SK-MEL-5 (cell line): ENCODE results near the gene PSTK. TPM values are rescaled to one million over a fixed set of nuclear protein-coding genes. Genes with fewer than 3 reads are reported as not detected.

Experiments
- DNase-seq: peaks from one replicate; pipeline ENCODE4 v3.0.0-alpha.2; 2016; ENCODE audit warnings: low read depth, low spot score
- in situ Hi-C: cut with HindIII; loops from 2 replicates; pipeline ENCODE4 v1.10.0; 2016; ENCODE audit warnings: low sequenced_read_pairs, high pct_unique_total_duplicates, low pct_unique_long_range_greater_than_20kb
- total RNA-seq: library from RNA; depleted of rRNA; stranded (reverse); fragments of >200 nt; shearing (Covaris generic); gene quantifications from 2 replicates; pipeline ENCODE4 v1.2.3, GENCODE V29; 2014

PSTK gene
- total RNA-seq, 1 experiment from 2014 or later, result 5.0 TPM

DNA sequence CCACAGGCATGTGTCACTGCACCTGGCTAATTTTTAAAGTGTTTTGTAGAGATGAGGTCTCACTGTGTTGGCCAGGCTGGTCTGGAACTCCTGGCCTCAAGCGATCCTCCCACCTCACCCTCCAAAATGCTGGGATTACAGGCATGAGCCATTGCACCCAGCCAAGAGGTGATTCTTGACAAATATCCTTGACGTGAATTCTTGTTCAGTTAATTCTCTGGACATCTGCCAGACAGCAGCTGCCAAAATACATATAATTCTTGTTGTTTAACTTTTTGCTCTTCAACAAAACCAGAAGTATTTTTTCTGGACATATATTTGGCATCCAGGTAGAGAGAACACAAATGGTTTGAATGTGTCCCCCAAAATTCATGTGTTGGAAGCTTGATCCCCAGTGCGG, 31.8 kb downstream of the PSTK start:
- DNase-seq, result no peak
- in situ Hi-C loops, result no loop called here

DNA sequence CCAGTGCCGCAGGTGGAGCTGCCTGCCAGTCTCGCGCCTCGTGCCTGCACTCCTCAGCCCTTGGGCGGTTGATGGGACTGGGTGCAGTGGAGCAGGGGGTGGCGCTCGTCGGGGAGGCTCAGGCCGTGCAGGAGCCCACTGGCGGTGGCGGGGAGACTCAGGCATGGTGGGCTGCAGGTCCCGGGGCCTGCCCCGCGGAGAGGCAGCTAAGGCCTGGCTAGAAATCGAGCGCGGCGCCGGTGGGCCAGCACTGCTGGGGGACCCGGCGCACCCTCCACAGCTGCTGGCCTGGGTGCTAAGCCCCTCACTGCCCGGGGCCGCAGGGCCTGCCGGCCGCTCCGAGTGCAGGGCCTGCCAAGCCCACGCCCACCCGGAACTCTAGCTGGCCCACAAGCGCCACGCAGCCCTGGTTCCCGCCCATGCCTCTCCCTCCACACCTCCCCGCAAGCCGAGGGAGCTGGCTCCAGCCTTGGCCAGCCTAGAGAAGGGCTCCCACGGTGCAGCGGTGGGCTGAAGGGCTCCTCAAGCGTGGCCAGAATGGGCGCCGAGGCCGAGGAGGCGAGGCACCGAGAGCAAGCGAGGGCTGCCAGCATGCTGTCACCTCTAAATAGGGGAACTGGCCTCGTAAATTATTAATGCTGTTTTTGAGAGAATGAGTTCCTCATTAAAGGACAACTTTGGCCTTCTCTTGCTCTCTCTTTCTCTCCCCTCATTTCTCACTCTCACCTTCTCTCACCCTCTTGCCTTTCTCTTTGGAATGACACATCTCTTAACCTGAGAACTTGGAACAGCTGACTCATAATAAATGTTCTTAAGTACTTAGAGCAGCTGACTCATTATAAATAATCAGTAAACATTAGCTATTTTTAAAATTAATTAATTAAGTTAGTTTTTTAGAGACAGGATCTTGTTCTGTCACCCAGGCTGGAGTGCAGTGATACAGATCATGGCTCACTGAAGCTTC, 33.5 kb downstream of the PSTK start:
- no peak for DNase-seq
- in situ Hi-C loops, result no loop called here

DNA sequence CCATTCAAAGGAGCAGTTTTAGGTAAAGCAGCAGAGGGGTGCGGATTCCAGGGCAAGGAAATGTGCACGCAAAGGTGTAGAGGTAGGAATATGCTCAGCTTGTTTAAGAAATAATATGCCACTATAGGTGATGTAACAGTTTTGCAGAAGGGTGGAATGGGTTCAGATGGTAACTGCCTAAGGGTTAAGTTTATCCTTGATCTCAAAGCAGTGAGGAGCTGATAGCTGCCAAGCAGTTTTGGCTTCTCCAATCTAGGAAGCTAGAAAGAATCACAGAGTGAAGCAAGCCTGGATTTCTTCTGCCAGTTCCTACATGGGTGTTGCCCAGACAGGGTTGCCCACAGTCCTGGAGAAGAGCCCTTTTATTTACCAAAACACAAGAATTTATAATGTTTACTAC, 34.6 kb downstream of the PSTK start:
- in situ Hi-C loops, result no loop called here

DNA sequence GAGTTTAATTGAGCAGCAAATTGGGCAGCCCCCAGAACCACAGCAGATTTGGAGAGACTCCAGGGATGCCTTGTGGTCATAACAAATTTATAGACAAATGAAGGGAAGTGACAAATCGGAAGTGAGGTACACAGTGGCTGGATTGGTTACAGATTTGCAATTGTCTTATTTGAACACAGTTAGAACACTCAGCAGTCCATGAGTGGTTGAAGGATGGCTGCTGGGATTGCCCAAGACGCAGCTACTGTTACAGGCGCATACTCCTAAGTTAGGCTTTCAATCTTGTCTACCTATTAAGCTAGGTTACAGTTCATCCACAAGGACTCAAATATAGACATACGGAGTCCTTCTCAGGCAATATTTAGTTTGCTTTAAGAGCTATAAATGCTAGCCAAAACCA, 36.0 kb downstream of the PSTK start:
- DNase-seq, result no peak
- in situ Hi-C loops, result no loop called here

More for the DNA sequence above, 34.6 kb downstream of the PSTK start:
- no peak for DNase-seq

DNA sequence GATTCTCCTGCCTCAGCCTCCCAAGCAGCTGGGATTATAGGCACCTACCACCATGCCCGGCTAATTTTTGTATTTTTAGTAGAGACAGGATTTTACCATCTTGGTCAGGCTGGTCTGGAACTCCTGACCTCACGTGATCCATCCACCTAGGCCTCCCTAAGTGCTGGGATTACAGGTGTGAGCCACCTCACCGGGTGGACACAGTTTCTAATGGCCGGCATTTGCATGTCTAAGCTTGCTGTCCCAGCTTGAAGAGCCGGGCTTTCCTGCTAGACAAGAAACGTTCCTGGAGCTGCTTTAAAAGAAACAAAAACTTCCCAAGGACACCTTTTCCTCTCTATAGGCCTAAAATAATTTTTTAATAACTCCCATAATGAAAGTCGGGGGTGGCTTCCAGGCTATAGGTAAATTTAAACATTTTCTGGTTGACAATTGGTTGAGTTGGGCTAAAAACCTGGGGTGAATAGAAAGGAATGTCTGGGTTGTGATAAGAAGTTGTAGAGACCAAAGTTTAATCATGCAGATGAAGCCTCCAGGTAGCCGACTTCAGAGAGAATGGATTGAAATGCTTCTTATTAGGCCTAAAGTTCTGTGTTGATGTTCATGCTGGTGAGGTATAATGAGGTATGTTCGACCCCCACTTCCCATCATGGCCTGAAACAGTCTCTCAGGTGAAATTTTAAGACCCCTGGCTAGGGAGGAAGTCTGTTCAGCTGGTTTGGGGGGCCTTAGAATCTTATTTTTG, 37.4 kb downstream of the PSTK start:
- DNase-seq, result no peak
- in situ Hi-C loops, result no loop called here

DNA sequence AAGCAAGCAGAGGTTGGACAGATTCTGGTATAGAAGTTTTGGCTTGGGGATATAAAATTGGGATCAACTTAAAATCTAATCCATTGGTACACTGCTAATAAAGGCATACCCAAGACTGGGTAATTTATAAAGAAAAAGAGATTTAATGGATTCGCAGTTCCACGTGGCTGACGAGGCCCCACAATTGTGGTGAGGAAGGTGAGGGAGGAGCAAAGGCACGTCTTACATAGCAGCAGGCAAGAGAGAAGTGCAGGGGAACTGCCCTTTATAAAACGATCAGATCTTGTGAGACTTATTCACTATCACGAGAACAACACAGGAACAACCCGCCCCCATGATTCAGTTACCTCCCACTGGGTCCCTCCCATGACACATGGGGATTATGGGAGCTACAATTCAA, 38.3 kb downstream of the PSTK start:
- in situ Hi-C loops, result no loop called here
- DNase-seq, result no peak

DNA sequence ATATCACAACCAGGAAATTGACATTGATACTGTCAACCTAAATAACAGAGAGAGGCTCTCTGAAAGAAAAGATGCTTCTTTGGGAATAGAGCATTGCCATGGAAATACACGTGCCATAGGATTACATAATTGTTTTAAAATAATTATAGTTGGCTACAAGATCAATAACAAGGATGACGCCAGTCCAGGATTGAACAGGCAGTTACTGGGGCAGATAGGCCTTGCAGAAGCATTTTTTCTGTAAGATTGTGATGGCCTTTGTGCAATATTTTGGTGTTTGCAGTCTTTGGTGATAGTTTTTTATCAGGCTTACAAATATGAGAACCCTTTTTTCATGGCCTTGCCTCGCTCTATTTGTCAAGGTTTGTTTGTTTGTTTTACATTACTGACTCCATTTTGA, 39.1 kb downstream of the PSTK start:
- no peak for DNase-seq
- in situ Hi-C loops, result no loop called here

DNA sequence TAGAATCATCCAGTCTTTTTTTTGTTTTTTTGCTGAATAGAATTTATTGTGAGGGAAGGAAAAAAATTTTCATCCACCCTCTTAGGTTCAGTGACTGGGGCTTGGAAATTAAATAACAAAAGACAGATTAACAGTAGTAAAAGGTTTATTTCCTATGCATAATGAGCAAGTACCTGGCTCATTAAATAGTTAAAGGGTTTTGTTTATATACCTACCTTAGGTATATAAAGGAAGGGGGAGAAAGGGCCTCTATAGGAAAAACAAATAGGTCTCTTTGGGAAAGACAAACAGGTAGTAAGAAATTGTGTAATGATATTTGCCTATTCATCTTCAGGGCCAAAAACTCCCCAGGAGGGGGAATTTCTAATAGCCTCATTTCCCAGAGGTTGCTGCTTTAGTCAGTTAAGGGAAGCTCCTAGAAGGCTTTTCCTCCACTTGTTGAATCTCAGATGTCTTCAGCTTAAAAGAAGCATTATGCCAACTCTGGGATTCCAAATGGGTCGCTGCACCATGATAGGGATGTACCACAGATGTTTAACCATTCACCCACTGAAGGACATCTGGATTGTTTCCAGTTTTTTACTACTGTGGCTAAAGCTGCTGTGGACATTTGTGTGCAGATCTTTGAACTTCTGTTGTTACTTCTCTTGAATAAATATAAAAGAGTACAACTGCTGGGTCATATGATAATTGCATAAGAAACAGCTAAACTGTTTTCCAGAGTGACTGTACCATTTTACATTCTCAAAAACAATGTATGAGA, 39.9 kb downstream of the PSTK start:
- DNase-seq, result no peak
- in situ Hi-C loops, result no loop called here

DNA sequence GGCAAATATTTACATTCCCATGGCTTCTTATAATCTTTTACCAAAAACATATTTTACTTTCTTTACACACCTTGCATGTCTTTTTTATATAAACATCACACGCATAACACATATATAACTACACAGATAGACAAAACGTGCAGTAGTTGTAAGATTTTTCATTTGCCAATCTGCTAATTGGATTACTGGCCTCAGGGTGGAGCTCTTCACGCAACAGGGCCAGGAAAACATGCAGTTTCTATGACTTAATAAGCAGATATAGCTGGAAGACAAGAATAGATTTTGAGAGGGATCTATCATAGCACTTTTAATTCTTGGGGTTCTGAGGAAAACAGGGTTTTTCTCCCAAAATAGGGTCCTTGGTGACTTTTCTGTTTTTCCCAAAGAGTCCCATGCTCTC, 41.3 kb downstream of the PSTK start:
- DNase-seq, result peak; percentile 52
- in situ Hi-C loops, result no loop called here

DNA sequence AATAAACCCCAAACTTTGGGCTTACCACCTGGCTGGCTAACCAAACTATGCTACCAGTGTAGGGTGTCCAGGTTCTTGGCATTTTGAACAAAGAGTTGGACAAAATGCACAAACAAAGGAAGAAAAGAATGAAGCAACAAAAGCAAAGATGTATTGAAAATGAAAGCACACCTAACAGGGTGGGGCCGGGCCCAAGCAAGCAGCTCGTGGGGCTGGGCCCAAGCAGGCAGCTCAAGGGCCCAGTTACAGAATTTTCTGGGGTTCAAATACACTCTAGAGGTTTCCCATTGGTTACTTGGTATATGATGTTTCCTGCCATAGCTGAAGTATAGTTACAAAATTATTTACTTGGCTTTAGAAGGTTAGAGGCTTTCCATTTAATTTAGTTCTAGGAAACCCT, 44.3 kb downstream of the PSTK start:
- in situ Hi-C loops, result no loop called here
- DNase-seq, result no peak

DNA sequence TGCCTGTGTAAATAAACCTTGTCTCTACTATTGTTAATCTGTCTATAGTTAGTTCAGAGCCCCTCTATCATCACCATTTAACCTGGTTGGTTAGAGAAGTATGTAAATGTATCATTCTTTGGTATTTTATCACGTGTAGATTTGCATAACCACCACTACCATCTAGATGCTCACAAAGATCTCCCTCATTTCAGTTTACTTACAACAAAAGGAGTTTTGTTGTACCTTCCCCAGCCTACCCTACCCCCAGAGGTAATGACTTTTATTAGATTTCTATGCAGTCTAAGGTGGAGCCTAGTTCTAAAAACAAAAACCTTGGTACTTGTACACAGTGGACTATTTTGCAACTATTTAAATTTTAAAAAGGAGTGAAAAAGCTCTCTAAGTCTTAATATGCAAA, 46.1 kb downstream of the PSTK start:
- peak; percentile 67 for DNase-seq
- in situ Hi-C loops, result no loop called here

DNA sequence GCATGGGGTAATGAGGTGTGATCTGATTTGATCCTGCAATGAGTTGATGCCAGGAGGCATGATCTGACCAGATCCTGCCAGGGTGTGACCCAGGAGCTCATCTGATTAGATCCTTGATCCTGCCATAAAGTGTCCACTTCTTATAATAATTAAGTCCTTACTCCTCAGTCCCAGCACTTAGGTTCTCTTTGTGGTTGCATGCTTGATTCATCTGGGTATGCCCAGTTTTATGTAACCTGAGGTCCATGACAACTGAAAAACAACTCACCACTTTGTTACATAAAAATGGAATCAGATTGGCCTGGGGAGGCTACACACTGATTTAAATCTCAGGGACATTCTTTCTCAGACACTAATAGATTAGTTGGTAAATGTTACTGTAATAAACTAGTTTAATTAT, 47.7 kb downstream of the PSTK start:
- in situ Hi-C loops, result no loop called here
- no peak for DNase-seq

DNA sequence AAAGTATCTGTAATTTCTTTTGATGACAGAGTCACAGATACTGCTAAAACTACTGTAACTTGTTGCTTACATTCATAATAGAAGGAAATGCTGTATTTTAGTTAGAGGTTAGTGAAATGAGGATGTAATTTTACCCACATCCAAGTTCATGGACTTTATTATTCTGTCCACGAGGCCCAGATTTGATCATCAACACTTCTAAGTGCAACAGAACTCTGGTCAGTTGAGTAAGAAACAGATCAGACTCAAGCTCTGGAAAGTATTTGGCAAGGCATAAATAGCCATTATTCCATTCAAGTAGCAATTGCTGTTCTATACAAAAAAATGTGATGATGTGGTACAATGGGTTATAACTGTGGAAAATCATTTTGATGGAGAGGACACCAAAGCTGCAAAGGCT, 50.9 kb downstream of the PSTK start:
- in situ Hi-C loops, result no loop called here
- no peak for DNase-seq

DNA sequence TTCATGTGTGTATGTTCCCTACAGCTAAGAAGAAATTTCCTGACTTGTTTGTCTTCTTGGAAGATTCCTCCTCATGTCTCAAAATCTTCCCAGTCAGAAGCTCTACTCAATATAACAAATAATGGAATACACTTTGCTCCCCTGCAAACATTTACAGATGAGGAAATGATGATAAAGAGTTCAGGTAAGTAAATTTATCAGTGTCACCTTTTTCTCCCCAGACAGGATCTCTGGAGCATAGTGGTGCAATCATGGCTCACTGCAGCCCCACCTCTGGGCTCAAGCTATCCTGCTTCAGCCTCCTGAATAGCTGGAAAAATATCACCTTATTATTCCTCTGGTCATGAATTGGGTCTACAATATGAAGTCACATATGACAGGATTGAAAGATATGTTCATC, 54.1 kb downstream of the PSTK start:
- in situ Hi-C loops, result no loop called here
- no peak for DNase-seq

DNA sequence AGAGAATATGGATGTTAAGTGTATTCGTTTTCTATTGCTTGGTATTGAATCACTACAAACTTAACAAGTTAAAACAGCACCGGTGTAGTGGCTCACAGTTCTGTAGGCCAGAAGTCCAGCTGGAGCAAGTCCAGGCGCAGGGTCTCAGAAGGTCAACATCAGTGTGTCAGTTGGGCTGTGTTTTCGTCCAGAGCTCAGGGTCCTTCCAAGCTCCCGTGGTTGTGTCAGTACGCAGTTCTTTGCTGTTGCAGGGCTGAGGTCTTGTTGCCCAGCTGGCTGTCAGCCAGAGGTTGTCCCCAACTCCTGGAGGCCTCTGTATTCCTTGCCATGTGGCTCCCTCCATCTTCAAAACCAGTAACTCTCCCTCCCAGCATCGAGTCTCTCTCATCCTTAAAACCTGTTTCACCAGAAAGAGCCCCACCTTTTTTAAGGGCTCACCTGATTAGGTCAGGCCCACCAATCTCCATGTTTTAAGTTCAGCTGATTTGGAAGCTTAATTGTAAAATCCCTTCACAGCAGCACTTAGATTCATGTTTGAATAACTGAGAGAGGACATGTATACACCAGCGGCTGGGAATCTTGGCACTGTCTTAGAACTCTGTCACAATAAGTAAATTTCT, 55.4 kb downstream of the PSTK start:
- in situ Hi-C loops, result no loop called here
- no peak for DNase-seq

DNA sequence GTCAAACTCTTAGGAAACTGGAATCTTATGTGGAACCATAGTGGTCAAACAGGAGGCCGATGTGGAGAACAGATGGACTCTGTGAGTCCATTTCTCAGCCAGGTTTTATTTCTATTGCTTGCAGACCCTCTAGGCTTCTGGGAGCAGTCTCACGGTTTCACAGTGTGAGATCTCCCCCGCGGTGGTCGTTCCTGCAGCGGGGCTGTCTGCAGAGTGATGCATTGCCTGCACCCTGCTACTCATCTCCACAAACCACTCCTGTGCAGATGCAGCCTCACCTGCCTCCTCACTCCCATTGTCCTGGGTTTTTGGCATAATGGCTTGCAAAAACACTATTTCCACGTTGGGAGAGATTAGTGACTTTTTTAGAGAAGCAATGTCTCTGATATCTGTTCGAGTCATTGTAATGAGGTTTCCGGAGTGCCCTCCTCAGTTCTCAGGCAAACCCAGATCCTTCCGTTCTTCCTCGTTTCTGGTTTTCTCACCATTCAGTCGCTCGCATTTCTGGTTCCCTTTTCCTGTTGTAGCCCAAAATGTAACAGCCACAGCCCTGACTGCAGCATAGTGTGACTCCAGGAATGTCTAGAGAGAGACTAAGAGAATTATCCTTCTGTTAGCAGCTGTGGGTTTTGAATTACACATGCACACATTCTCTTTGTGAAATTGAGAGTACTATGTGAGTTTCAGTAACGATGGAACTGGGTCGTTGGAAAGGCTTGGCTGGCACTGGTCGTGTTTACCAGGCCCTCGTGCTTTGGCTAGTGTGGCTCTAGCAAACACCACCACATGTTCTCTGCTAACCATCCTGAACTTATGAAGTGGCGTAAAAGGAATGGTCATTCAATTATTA, 58.8 kb downstream of the PSTK start:
- in situ Hi-C loops, result no loop called here
- no peak for DNase-seq

DNA sequence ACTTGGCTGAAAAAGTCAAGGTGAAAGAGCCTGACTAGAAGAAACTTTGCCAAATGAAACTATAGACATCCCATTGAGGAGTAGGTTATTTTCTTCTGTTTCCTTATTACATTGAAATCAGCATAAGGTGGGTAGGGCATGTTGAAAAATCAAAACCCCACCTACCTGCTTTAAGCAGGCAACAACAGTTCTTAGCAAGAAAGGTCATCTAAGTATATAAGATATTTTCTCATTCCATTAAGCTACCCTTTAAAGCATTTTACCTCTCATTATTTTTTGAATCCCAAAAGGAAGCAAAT, 59.4 kb downstream of the PSTK start:
- in situ Hi-C loops, result no loop called here

More for the DNA sequence above, 59.4 kb downstream of the PSTK start:
- DNase-seq, result no peak
